ENCODE data around the gene NBEAL2.

DNA sequence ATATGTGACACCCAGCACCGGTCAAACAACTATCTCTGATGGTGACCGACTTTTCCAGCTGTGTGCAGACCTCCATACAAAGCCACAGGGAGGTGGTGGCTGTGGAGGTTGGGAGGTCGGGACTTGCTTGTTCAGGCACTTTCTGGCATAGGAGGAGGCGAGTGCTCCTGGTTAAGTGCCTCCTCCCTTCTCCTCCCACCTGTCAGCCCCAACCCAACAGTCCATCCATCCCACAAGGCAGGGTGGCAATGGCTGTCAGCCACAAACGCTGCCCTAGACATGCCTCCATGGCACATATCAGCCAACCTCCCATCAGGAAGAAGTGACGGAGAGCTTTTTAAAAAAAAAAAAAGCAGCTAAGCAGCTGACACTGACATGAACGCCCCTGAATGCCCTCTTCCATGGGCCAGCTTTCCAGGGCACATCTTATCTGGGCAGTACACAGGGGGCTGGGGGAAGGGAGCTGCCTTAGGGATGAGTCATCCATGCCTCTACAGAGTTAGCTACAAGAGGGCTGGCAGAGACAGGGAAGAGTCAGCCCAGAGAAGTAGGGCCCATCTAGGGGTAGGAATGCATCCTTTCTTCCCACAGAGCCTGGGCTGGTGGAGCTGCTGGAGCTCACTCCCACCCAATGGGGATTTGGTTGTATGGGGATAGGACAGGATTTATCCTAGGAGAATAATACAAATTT is 44.2 kb upstream of the NBEAL2 start:
- TF ChIP-seq, protein P1, sequence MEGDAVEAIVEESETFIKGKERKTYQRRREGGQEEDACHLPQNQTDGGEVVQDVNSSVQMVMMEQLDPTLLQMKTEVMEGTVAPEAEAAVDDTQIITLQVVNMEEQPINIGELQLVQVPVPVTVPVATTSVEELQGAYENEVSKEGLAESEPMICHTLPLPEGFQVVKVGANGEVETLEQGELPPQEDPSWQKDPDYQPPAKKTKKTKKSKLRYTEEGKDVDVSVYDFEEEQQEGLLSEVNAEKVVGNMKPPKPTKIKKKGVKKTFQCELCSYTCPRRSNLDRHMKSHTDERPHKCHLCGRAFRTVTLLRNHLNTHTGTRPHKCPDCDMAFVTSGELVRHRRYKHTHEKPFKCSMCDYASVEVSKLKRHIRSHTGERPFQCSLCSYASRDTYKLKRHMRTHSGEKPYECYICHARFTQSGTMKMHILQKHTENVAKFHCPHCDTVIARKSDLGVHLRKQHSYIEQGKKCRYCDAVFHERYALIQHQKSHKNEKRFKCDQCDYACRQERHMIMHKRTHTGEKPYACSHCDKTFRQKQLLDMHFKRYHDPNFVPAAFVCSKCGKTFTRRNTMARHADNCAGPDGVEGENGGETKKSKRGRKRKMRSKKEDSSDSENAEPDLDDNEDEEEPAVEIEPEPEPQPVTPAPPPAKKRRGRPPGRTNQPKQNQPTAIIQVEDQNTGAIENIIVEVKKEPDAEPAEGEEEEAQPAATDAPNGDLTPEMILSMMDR (IDR thresholded peaks at IDR 0.05; ENCODE audit: insufficient read depth, low read depth, low read length) = peak; percentile 78
- TF ChIP-seq EZH2 (IDR thresholded peaks at IDR 0.05; ENCODE audit: insufficient read depth, low read length) = no peak

Data from astrocyte (in vitro differentiated cells and primary cell).